ENCODE results near the gene PCMT1. TPM values are rescaled to one million over a fixed set of nuclear protein-coding genes. Genes with fewer than 3 reads are reported as not detected.

Gene PCMT1
- total RNA-seq, 1 donor from 2014 or later: 97.7 TPM

Other genes starting within 250 kb of the PCMT1 start
- gene PPIL4, start 203.7 kb upstream of the PCMT1 start, total RNA-seq: 37.4 TPM
- gene GINM1, start 183.4 kb upstream of the PCMT1 start, total RNA-seq: 49.7 TPM
- gene KATNA1, start 101.0 kb upstream of the PCMT1 start, total RNA-seq: 17.1 TPM
- 41.5 TPM for gene LATS1, start 31.6 kb upstream of the PCMT1 start, total RNA-seq
- 28.4 TPM for gene NUP43, start 3.2 kb upstream of the PCMT1 start, total RNA-seq
- 34.0 TPM for gene LRP11, start 114.6 kb downstream of the PCMT1 start, total RNA-seq
- gene RAET1E, start 148.4 kb downstream of the PCMT1 start, total RNA-seq: 0.80 TPM
- 0.53 TPM for gene RAET1G, start 173.4 kb downstream of the PCMT1 start, total RNA-seq
- 0.27 TPM for gene ULBP2, start 192.3 kb downstream of the PCMT1 start, total RNA-seq
- not detected for gene ULBP1, start 214.2 kb downstream of the PCMT1 start, total RNA-seq

Measured in sciatic nerve (tissue), 1 donor.